ENCODE data around the gene CTNNAL1. TPM values are rescaled to one million over a fixed set of nuclear protein-coding genes. Genes with fewer than 3 reads are reported as not detected.

CTNNAL1 gene
- total and polyA plus RNA-seq, 5 experiments from 2014 or later: 0.15 to 4.4 (median 2.3) TPM

DNA sequence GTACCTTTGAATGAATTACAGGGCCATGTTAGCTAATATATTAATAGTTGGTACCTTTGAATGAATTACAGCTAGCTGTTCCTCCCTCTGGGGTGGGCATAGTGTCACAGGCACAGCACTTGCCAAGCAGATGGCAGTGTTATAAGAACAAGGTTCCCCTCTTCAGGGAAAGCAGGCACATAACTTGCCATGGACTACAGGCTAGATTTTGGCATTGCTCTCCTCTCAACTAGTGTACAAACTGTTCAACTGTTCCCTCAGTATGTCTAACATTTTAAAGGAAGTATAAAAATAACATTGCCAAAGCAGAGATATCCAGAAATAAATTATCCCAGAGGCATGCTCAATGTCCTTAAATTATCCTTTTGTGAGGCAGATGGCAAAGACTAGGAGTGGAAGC, 45.4 kb downstream of the CTNNAL1 start:
- Mint-ChIP-seq H3K4me1 (no peaks in the 10 kb centered on the region), H3K27me3 (no peaks in the 10 kb centered on the region), H3K4me3 (no peak overlapping the region), H3K9me3 (peaks cover 0 to 17% (median 0%) of the 10 kb centered on the region in 9 donors), H3K27ac (no peak overlapping the region), H3K36me3 (peaks cover 0 to 8% (median 5%) of the 10 kb centered on the region in 3 donors)
- ATAC-seq (no peak), DNase-seq (no peak)
- POLR2A ChIA-PET: no interaction called here

DNA sequence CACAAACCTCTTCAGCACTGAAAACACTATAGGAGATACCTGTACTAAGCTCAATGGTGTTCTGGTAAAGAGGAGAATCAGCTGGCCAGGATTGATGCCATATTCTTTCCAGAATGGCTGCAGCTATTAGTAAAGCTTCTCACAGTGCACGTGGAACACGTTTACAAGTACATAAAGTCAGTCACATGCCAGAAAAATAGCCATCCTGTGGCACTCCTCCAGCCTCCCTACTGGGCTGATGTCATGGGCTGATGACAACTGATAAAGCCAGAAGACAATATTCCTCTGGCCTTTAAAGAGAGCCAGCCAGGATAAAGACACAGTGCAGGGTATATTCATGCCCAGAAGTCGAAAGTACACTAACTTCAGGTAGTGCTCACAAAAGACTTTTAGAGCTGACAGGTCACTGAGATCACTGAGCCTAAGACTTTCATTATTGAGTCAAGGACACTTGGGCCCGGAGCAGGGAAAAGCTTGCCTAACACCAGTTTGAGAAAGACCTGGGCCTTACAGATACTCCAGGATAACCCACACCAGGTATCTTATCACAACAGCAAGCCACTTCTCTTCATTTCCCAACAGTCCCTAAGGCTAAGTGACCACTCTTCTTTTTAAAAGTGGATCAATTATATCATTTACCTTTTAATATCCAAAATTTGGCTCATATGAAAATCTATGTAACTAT, 49.7 kb downstream of the CTNNAL1 start:
- no peaks in the 10 kb centered on the region for H3K4me1 Mint-ChIP-seq

DNA sequence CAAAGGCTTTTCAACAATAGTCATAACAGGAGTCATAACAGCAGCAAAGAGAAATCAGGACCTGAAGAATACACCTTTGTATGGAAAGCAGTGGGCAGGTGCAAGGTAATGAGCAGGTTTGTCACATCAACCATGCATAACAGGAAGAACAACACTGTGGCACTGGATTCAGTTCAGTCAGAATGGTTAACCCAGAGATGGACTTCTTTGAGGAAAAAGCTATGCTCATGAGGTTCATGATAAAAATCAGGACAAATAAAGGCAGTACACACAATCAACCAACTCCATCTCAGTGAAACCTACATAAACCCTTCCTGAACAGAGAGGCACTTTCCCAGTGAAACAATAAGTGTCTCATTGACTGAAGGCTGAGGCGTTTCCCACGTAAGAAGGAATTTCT, 52.1 kb downstream of the CTNNAL1 start:
- Mint-ChIP-seq H3K4me1 (no peaks in the 10 kb centered on the region), H3K36me3 (no peaks in the 10 kb centered on the region), H3K27ac (no peak overlapping the region), H3K9me3 (no peaks in the 10 kb centered on the region), H3K4me3 (no peak overlapping the region), H3K27me3 (peaks cover 0 to 1% (median 0%) of the 10 kb centered on the region in 5 donors)
- DNase-seq (no peak), ATAC-seq (no peak)
- POLR2A ChIA-PET: no interaction called here

More for the DNA sequence above, 49.7 kb downstream of the CTNNAL1 start:
- no peak overlapping the region for H3K4me3 Mint-ChIP-seq
- no peak for ATAC-seq
- H3K27me3 Mint-ChIP-seq: no peaks in the 10 kb centered on the region
- POLR2A ChIA-PET: interaction anchor here (0.6 kb wide), 1 partner anchor 103 kb away, joined by 6 read pairs; no protein-coding TSS in a partner anchor
- H3K36me3 Mint-ChIP-seq: no peaks in the 10 kb centered on the region
- DNase-seq: no peak
- H3K9me3 Mint-ChIP-seq: no peaks in the 10 kb centered on the region
- H3K27ac Mint-ChIP-seq: no peak overlapping the region

GRCh38 chr9:108960331-108960730, 53.0 kb downstream of the CTNNAL1 start:
- H3K36me3 Mint-ChIP-seq: no peaks in the 10 kb centered on the region
- no peaks in the 10 kb centered on the region for H3K9me3 Mint-ChIP-seq
- POLR2A ChIA-PET: no interaction called here
- H3K27ac Mint-ChIP-seq: no peak overlapping the region
- H3K4me1 Mint-ChIP-seq: no peaks in the 10 kb centered on the region
- no peak for ATAC-seq
- H3K27me3 Mint-ChIP-seq: peaks cover 0 to 1% (median 0%) of the 10 kb centered on the region in 5 donors
- H3K4me3 Mint-ChIP-seq: no peak overlapping the region
- DNase-seq: no peak

DNA sequence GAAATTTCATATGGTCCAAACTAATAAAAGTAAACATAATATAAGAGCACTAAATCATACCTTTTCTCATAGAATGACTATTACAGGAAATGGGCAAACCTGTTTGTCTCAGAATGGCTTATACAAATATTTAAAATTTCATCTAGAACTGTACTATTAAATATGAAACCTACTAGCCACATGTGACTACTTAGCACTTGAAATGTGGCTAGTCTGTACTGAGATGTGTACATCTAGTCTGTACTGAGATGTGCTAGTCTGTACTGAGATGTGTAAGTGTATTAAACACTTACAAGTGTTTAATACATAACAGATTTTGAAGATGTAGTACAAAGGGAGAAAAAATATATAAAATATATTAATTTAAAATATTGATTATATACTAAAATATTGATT, 56.7 kb downstream of the CTNNAL1 start:
- no peak for ATAC-seq
- Mint-ChIP-seq H3K36me3 (no peaks in the 10 kb centered on the region), H3K27ac (no peak overlapping the region), H3K27me3 (peaks cover 0 to 1% (median 0%) of the 10 kb centered on the region in 5 donors), H3K9me3 (no peaks in the 10 kb centered on the region), H3K4me1 (no peaks in the 10 kb centered on the region), H3K4me3 (no peak overlapping the region)
- no peak for DNase-seq
- POLR2A ChIA-PET: no interaction called here

- H3K27me3 Mint-ChIP-seq: peaks cover 0 to 1% (median 0%) of the 10 kb centered on the region in 5 donors
- no peak overlapping the region for H3K4me3 Mint-ChIP-seq
- H3K27ac Mint-ChIP-seq: no peak overlapping the region
- H3K9me3 Mint-ChIP-seq: no peaks in the 10 kb centered on the region
- POLR2A ChIA-PET: no interaction called here
- H3K4me1 Mint-ChIP-seq: no peaks in the 10 kb centered on the region
- no peak for DNase-seq
- no peak for ATAC-seq
- no peaks in the 10 kb centered on the region for H3K36me3 Mint-ChIP-seq
These were observed 57.2 kb downstream of the CTNNAL1 start for GRCh38 chr9:108956022-108956630.

- Mint-ChIP-seq H3K4me1 (no peaks in the 10 kb centered on the region), H3K9me3 (no peaks in the 10 kb centered on the region), H3K36me3 (no peaks in the 10 kb centered on the region), H3K4me3 (no peak overlapping the region), H3K27me3 (peaks cover 0 to 1% (median 0%) of the 10 kb centered on the region in 5 donors), H3K27ac (no peak overlapping the region)
- ATAC-seq (no peak), DNase-seq (peak in 3 of 10 donors; percentile 17 to 25 (median 21))
- POLR2A ChIA-PET: no interaction called here
These were observed 59.2 kb downstream of the CTNNAL1 start for GRCh38 chr9:108953983-108954574.

DNA sequence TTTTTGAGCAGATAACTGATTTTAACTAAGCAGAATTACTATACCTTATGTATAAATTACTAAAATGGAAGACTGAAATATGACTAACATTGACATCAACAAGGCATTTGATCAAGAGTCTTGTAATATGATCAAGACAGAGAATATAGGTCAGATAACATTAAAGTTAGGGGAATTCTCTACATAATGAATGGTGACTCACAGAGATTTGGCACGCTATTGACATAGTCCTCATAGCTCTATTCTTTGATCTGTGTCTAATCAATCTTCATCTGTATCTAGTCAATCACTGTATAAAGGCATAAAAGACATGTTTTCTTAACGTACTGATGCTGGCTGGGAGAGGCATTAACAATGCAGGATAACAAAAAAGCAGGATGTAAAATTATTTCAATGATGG, 61.7 kb downstream of the CTNNAL1 start:
- H3K27ac Mint-ChIP-seq: no peak overlapping the region
- POLR2A ChIA-PET: no interaction called here
- H3K9me3 Mint-ChIP-seq: no peaks in the 10 kb centered on the region
- no peaks in the 10 kb centered on the region for H3K27me3 Mint-ChIP-seq
- ATAC-seq (no peak), DNase-seq (no peak)
- H3K4me3 Mint-ChIP-seq: no peak overlapping the region
- no peaks in the 10 kb centered on the region for H3K4me1 Mint-ChIP-seq
- H3K36me3 Mint-ChIP-seq: no peaks in the 10 kb centered on the region

DNA sequence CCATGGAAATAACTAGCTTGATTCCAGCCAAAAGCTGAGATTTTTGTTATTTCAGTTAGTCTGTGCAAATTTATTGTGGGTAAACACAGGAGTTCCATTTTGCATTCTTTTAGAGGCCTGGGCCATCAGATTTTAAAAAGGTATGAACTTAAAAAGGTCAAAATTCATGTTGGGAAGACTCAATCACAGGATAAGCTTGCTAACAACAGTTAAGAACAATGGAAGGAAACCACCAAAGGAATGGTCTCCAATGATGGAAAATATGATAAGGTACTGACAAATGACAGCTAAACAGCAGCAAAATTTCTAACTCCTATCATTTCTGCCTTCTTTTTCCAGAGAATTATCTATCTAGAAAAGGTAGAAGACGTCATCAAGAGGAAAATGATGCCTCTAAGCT, 63.1 kb downstream of the CTNNAL1 start:
- peaks cover 0 to 3% (median 0%) of the 10 kb centered on the region in 3 donors for H3K36me3 Mint-ChIP-seq
- DNase-seq: no peak
- H3K4me3 Mint-ChIP-seq: no peak overlapping the region
- POLR2A ChIA-PET: no interaction called here
- ATAC-seq: no peak
- H3K27me3 Mint-ChIP-seq: peaks cover 0 to 3% (median 0%) of the 10 kb centered on the region in 5 donors
- peaks cover 0 to 2% (median 0%) of the 10 kb centered on the region in 4 donors for H3K4me1 Mint-ChIP-seq
- H3K9me3 Mint-ChIP-seq: no peaks in the 10 kb centered on the region
- no peak overlapping the region for H3K27ac Mint-ChIP-seq

DNA sequence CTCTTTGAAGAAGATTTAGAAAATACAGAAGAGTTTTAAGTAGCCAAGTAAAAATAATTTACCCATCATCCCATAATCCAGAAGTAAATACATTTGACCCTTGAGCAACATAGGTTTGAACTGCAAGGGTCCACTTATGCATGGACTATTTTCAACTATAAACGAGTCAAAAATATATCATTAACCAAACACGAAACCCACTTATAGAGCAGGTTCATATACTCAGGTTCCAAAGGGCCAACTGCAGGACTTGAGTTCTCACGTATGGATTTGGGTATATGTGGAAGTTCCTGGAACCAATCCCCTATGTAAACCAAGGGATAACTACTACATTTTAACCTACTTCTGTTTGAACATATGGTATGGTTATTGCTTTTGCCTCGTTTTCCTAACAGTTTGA, 73.3 kb downstream of the CTNNAL1 start:
- ATAC-seq (no peak), DNase-seq (no peak)
- Mint-ChIP-seq H3K27me3 (no peaks in the 10 kb centered on the region), H3K27ac (no peak overlapping the region), H3K36me3 (peaks cover 0 to 22% (median 2%) of the 10 kb centered on the region in 3 donors), H3K4me3 (no peak overlapping the region), H3K4me1 (peaks cover 1 to 12% (median 5%) of the 10 kb centered on the region in 4 donors), H3K9me3 (no peaks in the 10 kb centered on the region)
- POLR2A ChIA-PET: no interaction called here

- no peak overlapping the region for H3K27ac Mint-ChIP-seq
- POLR2A ChIA-PET: interaction anchor here (0.7 kb wide), 1 partner anchor 1224 kb away, joined by 8 read pairs; no protein-coding TSS in a partner anchor
- peaks cover 0 to 22% (median 2%) of the 10 kb centered on the region in 3 donors for H3K36me3 Mint-ChIP-seq
- no peak overlapping the region for H3K4me3 Mint-ChIP-seq
- no peaks in the 10 kb centered on the region for H3K27me3 Mint-ChIP-seq
- peaks cover 0 to 2% (median 0%) of the 10 kb centered on the region in 9 donors for H3K9me3 Mint-ChIP-seq
- DNase-seq (no peak), ATAC-seq (no peak)
- H3K4me1 Mint-ChIP-seq: peaks cover 15 to 27% (median 22%) of the 10 kb centered on the region in 4 donors
These were observed 75.6 kb downstream of the CTNNAL1 start for GRCh38 chr9:108937561-108938305.

DNA sequence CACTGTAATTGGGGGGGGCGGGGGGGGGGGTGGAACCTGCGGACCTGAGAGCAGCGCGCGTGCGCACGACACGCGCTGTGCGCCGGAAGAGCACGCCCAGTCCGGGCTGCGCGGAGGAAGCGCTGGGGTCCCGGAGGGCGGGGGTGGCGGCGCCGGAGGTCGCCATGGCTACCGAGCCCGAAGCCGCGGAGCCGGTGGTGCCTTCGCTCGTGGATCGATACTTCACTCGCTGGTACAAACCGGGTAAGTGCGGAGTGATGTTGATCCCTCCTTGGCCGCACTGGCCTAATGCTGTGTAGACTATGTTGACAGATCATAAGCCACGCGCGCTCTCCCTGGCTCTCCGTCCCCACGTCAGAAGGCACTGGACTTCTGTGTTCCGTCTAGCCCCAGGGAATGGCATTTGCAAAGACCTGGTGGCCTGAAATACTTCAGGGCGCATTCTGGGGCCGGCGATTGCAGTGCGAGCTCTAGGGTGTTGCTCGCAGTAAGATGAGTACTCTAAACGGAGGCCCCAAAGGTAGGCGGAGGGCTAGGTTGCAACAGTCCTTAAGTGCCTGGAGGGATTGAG, 78.9 kb downstream of the CTNNAL1 start, which contains the start of gene ABITRAM:
ABITRAM (plus strand) TSS at position 78 of the 571 bp plus-strand sequence; CDS start at position 165, 87 bp downstream.
- H3K27me3 Mint-ChIP-seq: no peaks in the 10 kb centered on the region
- POLR2A ChIA-PET: interaction anchor here (1.3 kb wide), 1 partner anchor 185 kb away, joined by 9 read pairs; the partner anchor contains the start of gene TMEM245
- peaks cover 0 to 27% (median 4%) of the 10 kb centered on the region in 3 donors for H3K36me3 Mint-ChIP-seq
- peaks cover 19 to 47% (median 42%) of the 10 kb centered on the region in 4 donors for H3K4me1 Mint-ChIP-seq
- peak within 1 kb of the TSS; percentile 94 to 99 (median 98) for H3K27ac Mint-ChIP-seq
- DNase-seq (peak in 9 of 10 donors; percentile 72 to 88 (median 77)), ATAC-seq (peak; percentile 78 to 79)
- H3K4me3 Mint-ChIP-seq: peak within 1 kb of the TSS; percentile 97 to 100 (median 98)
- peaks cover 0 to 2% (median 0%) of the 10 kb centered on the region in 9 donors for H3K9me3 Mint-ChIP-seq

All from naive thymus-derived CD8-positive, alpha-beta T cell (primary cell).